Measurements from ENCODE around the gene ADD2. TPM values are rescaled to one million over a fixed set of nuclear protein-coding genes. Genes with fewer than 3 reads are reported as not detected.

The ADD2 gene
- total RNA-seq, 2 donors from 2014 or later: 14.8 to 53.0 TPM

GRCh38 chr2:70632388-70632787, 135.6 kb downstream of the ADD2 start:
- Mint-ChIP-seq H3K27me3 (ENCODE audit: insufficient read depth) (no peaks in the 10 kb centered on the region), H3K36me3 (ENCODE audit: low read depth) (peaks cover 1% of the 10 kb centered on the region), H3K4me1 (peaks cover 2% of the 10 kb centered on the region), H3K9me3 (peaks cover 16% of the 10 kb centered on the region), H3K4me3 (no peak overlapping the region), H3K27ac (no peak overlapping the region)
- H3K9ac ChIP-seq (ENCODE audit: extremely low read depth, low read length, poor library complexity, severe bottlenecking): no peak overlapping the region
- no peak overlapping the region for H3K4me3 ChIP-seq (ENCODE audit: low read length)
- H3K4me1 ChIP-seq (ENCODE audit: control insufficient read depth, insufficient read depth, low read length): peaks cover under 1% of the 10 kb centered on the region
- no peak for DNase-seq
- WGBS, 2 experiments (ENCODE audit: insufficient coverage in 1 of 2, insufficient read length in 1 of 2): 100% methylated on average over 1 of the region's 1 CpG; no CpG with 5 or more reads in 1 of the 2 experiments
- no peaks in the 10 kb centered on the region for H3K36me3 ChIP-seq (ENCODE audit: control insufficient read depth, insufficient read depth, low read length)
- H3K27me3 ChIP-seq (ENCODE audit: control insufficient read depth, insufficient read depth, low read length, poor library complexity, severe bottlenecking): no peaks in the 10 kb centered on the region
- no peak overlapping the region for H3K27ac ChIP-seq (ENCODE audit: low read depth, low read length)
- peaks cover 9% of the 10 kb centered on the region for H3K9me3 ChIP-seq (ENCODE audit: control insufficient read depth, low read length)
- no peak for TF ChIP-seq CTCF (conservative IDR thresholded peaks at IDR 0.05)

- Histone ChIP-seq H3K27me3 (ENCODE audit: control insufficient read depth, insufficient read depth, low read length, poor library complexity, severe bottlenecking) (no peaks in the 10 kb centered on the region), H3K9me3 (ENCODE audit: control insufficient read depth, low read length) (peaks cover 9% of the 10 kb centered on the region), H3K36me3 (ENCODE audit: control insufficient read depth, insufficient read depth, low read length) (no peaks in the 10 kb centered on the region), H3K4me1 (ENCODE audit: control insufficient read depth, insufficient read depth, low read length) (peaks cover 8% of the 10 kb centered on the region), H3K27ac (ENCODE audit: low read depth, low read length) (no peak overlapping the region), H3K4me3 (ENCODE audit: low read length) (no peak overlapping the region), H3K9ac (ENCODE audit: extremely low read depth, low read length, poor library complexity, severe bottlenecking) (no peak overlapping the region)
- Mint-ChIP-seq H3K4me1 (peaks cover 16% of the 10 kb centered on the region), H3K27me3 (ENCODE audit: insufficient read depth) (no peaks in the 10 kb centered on the region), H3K27ac (no peak overlapping the region), H3K4me3 (no peak overlapping the region), H3K36me3 (ENCODE audit: low read depth) (peaks cover 1% of the 10 kb centered on the region), H3K9me3 (peaks cover 16% of the 10 kb centered on the region)
- no peak for TF ChIP-seq CTCF (conservative IDR thresholded peaks at IDR 0.05)
- WGBS, 2 experiments (ENCODE audit: insufficient coverage in 1 of 2, insufficient read length in 1 of 2): 90% methylated on average over 1 of the region's 1 CpG; no CpG with 5 or more reads in 1 of the 2 experiments
- no peak for DNase-seq
These were observed 137.2 kb downstream of the ADD2 start for GRCh38 chr2:70630761-70631160.

GRCh38 chr2:70627211-70627898, 140.6 kb downstream of the ADD2 start:
- Histone ChIP-seq H3K27ac (ENCODE audit: low read depth, low read length) (no peak overlapping the region), H3K9me3 (ENCODE audit: control insufficient read depth, low read length) (no peaks in the 10 kb centered on the region), H3K9ac (ENCODE audit: extremely low read depth, low read length, poor library complexity, severe bottlenecking) (no peak overlapping the region), H3K4me3 (ENCODE audit: low read length) (peak overlapping the region; percentile 30), H3K27me3 (ENCODE audit: control insufficient read depth, insufficient read depth, low read length, poor library complexity, severe bottlenecking) (no peaks in the 10 kb centered on the region), H3K36me3 (ENCODE audit: control insufficient read depth, insufficient read depth, low read length) (no peaks in the 10 kb centered on the region), H3K4me1 (ENCODE audit: control insufficient read depth, insufficient read depth, low read length) (peaks cover 8% of the 10 kb centered on the region)
- no peak for DNase-seq
- H3K36me3 Mint-ChIP-seq (ENCODE audit: low read depth): no peaks in the 10 kb centered on the region
- peaks cover 17% of the 10 kb centered on the region for H3K4me1 Mint-ChIP-seq
- 17 to 67% methylated on average over 1 to 2 of the region's 2 CpGs for WGBS, 2 experiments (ENCODE audit: insufficient coverage in 1 of 2, insufficient read length in 1 of 2)
- TF ChIP-seq CTCF (conservative IDR thresholded peaks at IDR 0.05): no peak
- H3K27me3 Mint-ChIP-seq (ENCODE audit: insufficient read depth): no peaks in the 10 kb centered on the region
- no peaks in the 10 kb centered on the region for H3K9me3 Mint-ChIP-seq
- H3K27ac Mint-ChIP-seq: peak overlapping the region; percentile 91
- H3K4me3 Mint-ChIP-seq: no peak overlapping the region
